Prostate gland (tissue), 2 donors: ENCODE data around the gene CCDC85B. TPM values are rescaled to one million over a fixed set of nuclear protein-coding genes. Genes with fewer than 3 reads are reported as not detected.

Experiments used
- DNase-seq: peaks from one replicate; pipeline ENCODE4 v3.0.0-alpha.2; 2019; ENCODE audit warnings: low spot score
- H3K27ac ChIP-seq, 2 donors: fragments of 200-600 bp; sonication (generic); 2 replicates each; pipeline ENCODE4 v1.5.1; 2017 to 2019
- H3K27me3 ChIP-seq: fragments of 200-600 bp; sonication (generic); replicated peaks from 2 replicates; pipeline ENCODE4 v1.5.1; 2019; ENCODE audit not compliant: insufficient read depth
- H3K36me3 ChIP-seq, 2 donors: fragments of 200-600 bp; sonication (generic); 1 replicate in 1 of 2; 2 replicates in 1 of 2; pipeline versions ENCODE4 v1.5.1 to v1.8.1; 2017 to 2019
- H3K4me1 ChIP-seq: fragments of 200-600 bp; sonication (generic); replicated peaks from 2 replicates; pipeline ENCODE4 v1.5.1; 2019
- H3K4me3 ChIP-seq, 2 donors: fragments of 200-600 bp; sonication (generic); 2 replicates each; pipeline ENCODE4 v1.5.1; 2017 to 2019
- H3K9me3 ChIP-seq: fragments of 200-600 bp; sonication (generic); 2 replicates; pipeline ENCODE4 v1.5.1; 2017
- CTCF ChIP-seq, 4 experiments: fragments of 200-600 bp in 2 of 4; fragments of 450-650 bp in 2 of 4; sonication (generic) in 2 of 4; IDR thresholded peaks; 1 replicate in 3 of 4; 2 replicates in 1 of 4; pipeline ENCODE4 v1.5.1; 2016 to 2019; ENCODE audit warnings: antibody characterized with exemption in 4 of 4, mild to moderate bottlenecking in 2 of 4, moderate library complexity in 2 of 4
- POLR2A ChIP-seq: fragments of 450-650 bp; IDR thresholded peaks from one replicate; pipeline ENCODE4 v1.6.1; 2016; ENCODE audit warnings: antibody characterized with exemption, mild to moderate bottlenecking
- POLR2AphosphoS5 ChIP-seq: sonication (generic); formaldehyde crosslinking; IDR thresholded peaks from one replicate; pipeline ENCODE4 v1.6.1; 2017; ENCODE audit warnings: antibody characterized with exemption
- WGBS: methylation state at CpG from one replicate; pipeline ENCODE4 v1.1.5; 2018; 5-methylcytosine and 5-hydroxymethylcytosine counted together
- intact Hi-C: fragments of 100-400 bp; cut with DNase I; formaldehyde crosslinking; loops from one replicate; pipeline ENCODE4 v1.14.2; 2022
- total RNA-seq, 2 donors: library from RNA; depleted of rRNA; stranded (reverse); fragments of >200 nt; gene quantifications; one replicate each; pipeline ENCODE4 v1.1.0, GENCODE V29; 2016

CCDC85B gene
- total RNA-seq, 2 donors from 2014 or later = 40.4 to 55.0 TPM

- DNase-seq = no peak
- Histone ChIP-seq H3K36me3 (peaks cover 15 to 37% of the 10 kb centered on the region in 2 donors), H3K9me3 (no peaks in the 10 kb centered on the region), H3K27me3 (no peaks in the 10 kb centered on the region), H3K4me3 (peak overlapping the region; percentile 99), H3K27ac (peak overlapping the region; percentile 94 to 96), H3K4me1 (peaks cover 12% of the 10 kb centered on the region)
- TF ChIP-seq POLR2AphosphoS5 (no peak), CTCF (IDR thresholded peaks at IDR 0.05) (no peak), POLR2A (no peak)
- intact Hi-C loops = loop anchor here (1.0 to 2.0 kb wide), 3 partner anchors 13 to 143 kb away; partner anchors contain the start of genes BANF1, C11orf68, DRAP1 and EFEMP2
- WGBS = under 1% methylated on average over 16 of the region's 16 CpGs
These were observed 30.6 kb upstream of the CCDC85B start for GRCh38 chr11:65859812-65860277.

DNA sequence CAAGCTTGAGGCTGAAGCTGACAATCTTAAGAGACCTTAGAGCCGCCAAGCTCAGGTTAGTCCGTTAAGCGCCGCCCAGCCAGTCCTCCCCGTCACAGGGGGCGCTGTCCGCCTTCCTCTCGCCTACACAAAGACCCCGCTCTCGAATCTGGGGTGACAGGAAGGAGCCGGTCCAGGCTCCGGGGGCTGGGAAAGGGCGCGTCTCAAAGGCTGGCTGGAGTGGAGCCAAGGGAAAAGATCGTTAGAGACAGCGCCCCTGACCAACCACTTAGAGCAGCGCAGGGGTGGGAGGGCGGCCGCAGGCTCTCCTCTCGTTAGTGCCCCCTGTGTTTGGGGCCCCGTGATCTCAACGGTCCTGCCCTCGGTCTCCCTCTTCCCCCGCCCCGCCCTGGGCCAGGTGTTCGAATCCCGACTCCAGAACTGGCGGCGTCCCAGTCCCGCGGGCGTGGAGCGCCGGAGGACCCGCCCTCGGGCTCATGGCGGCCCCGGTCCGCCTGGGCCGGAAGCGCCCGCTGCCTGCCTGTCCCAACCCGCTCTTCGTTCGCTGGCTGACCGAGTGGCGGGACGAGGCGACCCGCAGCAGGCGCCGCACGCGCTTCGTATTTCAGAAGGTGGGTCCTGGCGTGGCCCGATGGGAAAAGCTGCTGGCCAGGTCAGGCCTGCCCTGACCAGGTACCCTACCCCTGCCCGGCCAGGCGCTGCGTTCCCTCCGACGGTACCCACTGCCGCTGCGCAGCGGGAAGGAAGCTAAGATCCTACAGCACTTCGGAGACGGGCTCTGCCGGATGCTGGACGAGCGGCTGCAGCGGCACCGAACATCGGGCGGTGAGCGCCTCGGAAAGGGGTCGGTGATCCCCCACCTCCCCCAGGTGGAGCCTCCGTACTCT, 30.0 kb upstream of the CCDC85B start, which contains the start of gene MUS81:
Gene MUS81, plus strand, starts transcription at position 156 of the 887 bp plus-strand sequence. Its CDS starts 321 bp downstream, at position 477.
- Histone ChIP-seq H3K4me1 (peaks cover 12% of the 10 kb centered on the region), H3K36me3 (peaks cover 15 to 31% of the 10 kb centered on the region in 2 donors)

GRCh38 chr11:65861165-65861505, 29.3 kb upstream of the CCDC85B start:
- H3K27ac ChIP-seq = peak overlapping the region; percentile 94 to 96
- intact Hi-C loops = loop anchor here (2.0 kb wide), 1 partner anchor 142 kb away; the partner anchor contains the start of genes BANF1 and EIF1AD
- peak overlapping the region; percentile 99 for H3K4me3 ChIP-seq
- peaks cover 10% of the 10 kb centered on the region for H3K4me1 ChIP-seq
- H3K36me3 ChIP-seq = peaks cover 12 to 25% of the 10 kb centered on the region in 2 donors
- no peak for TF ChIP-seq CTCF (IDR thresholded peaks at IDR 0.05)
- no peak for TF ChIP-seq POLR2A
- TF ChIP-seq POLR2AphosphoS5 = no peak
- H3K9me3 ChIP-seq = no peaks in the 10 kb centered on the region
- H3K27me3 ChIP-seq = no peaks in the 10 kb centered on the region
- 11% methylated on average over 13 of the region's 14 CpGs for WGBS
- DNase-seq = no peak

More for the DNA sequence above, 30.0 kb upstream of the CCDC85B start, which contains the start of gene MUS81:
- Histone ChIP-seq H3K4me3 (peak within 1 kb of the TSS; percentile 99), H3K27me3 (no peaks in the 10 kb centered on the region), H3K27ac (peak within 1 kb of the TSS; percentile 94 to 96), H3K9me3 (no peaks in the 10 kb centered on the region)
- peak; percentile 97 for DNase-seq
- intact Hi-C loops = loop anchor here (1.0 to 2.0 kb wide), 2 partner anchors 59 to 142 kb away; partner anchors contain the start of genes BANF1, C11orf68, DRAP1 and EIF1AD
- TF ChIP-seq POLR2AphosphoS5 = peak; percentile 97
- TF ChIP-seq POLR2A = peak; percentile 57
- peak; percentile 70 to 97 (median 92) for TF ChIP-seq CTCF (IDR thresholded peaks at IDR 0.05)
- 1% methylated on average over 56 of the region's 78 CpGs for WGBS

DNA sequence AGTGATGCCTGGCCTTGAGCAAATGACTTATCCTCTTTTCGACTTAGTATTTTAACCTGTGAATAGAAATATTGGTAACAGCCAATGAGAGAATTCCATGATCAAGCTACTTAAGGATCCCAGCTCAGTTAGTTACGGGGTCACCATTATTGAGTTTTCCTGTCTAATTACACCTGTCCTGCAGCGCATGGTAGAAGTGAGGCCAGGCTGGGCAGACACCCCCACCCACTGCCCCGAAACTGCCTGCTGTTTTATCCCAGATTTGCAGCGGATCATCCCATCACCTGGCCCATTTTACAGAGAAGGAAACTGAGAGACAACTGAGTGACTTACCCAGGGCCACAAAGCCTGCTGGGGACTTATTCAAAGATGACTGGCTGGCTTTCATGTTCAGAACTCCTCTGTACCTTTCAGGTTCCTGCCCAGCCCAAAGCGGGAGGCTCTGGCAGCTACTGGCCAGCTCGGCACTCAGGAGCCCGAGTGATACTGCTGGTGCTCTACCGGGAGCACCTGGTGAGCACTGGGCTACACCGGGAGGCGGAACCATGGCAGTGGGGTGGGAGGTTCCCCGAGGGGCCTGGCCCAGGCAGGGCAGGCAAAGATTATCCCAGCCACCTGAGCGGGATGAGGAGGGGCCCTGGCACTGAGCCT, 28.8 kb upstream of the CCDC85B start:
- TF ChIP-seq CTCF (IDR thresholded peaks at IDR 0.05) (no peak), POLR2AphosphoS5 (no peak), POLR2A (no peak)
- H3K4me3 ChIP-seq = peak overlapping the region; percentile 99
- peaks cover 12 to 24% of the 10 kb centered on the region in 2 donors for H3K36me3 ChIP-seq

More for the DNA sequence above, 28.8 kb upstream of the CCDC85B start:
- no peak for DNase-seq
- 82% methylated on average over 13 of the region's 13 CpGs for WGBS
- Histone ChIP-seq H3K27me3 (no peaks in the 10 kb centered on the region), H3K4me1 (peaks cover 7% of the 10 kb centered on the region), H3K9me3 (no peaks in the 10 kb centered on the region), H3K27ac (peak overlapping the region; percentile 94 to 96)
- intact Hi-C loops = loop anchor here (2.0 kb wide), 1 partner anchor 141 kb away; the partner anchor contains the start of genes BANF1 and EIF1AD
